Measurements from ENCODE around the gene FAM83C. TPM values are rescaled to one million over a fixed set of nuclear protein-coding genes. Genes with fewer than 3 reads are reported as not detected.
"Not testable (repeated sequence)": the region's sequence is repeated elsewhere in the genome, so short reads cannot be mapped to it uniquely, and the experiment has no call there.

The FAM83C gene
- total and polyA plus RNA-seq, 7 donors: under 0.01 to 0.03 TPM; not detected in 5

GRCh38 chr20:35319192-35319870 is 27.1 kb upstream of the FAM83C start:
- Histone ChIP-seq H3K36me3 (no peaks in the 10 kb centered on the region), H3K4me1 (peaks cover 0 to 59% (median 57%) of the 10 kb centered on the region in 4 donors), H3K9me3 (no peaks in the 10 kb centered on the region), H3K27me3 (no peaks in the 10 kb centered on the region), H3K4me3 (no peak overlapping the region), H3K27ac (peak overlapping the region in 3 of 4 donors; percentile 69 to 80 (median 80))
- 22 to 56% methylated on average over 5 of the region's 5 CpGs for WGBS, 2 donors
- no peak for TF ChIP-seq POLR2A (IDR thresholded peaks at IDR 0.05)
- TF ChIP-seq POLR2AphosphoS5 (IDR thresholded peaks at IDR 0.05): no peak
- no peak for TF ChIP-seq EP300 (IDR thresholded peaks at IDR 0.05)
- no peak for TF ChIP-seq CTCF (IDR thresholded peaks at IDR 0.05)
- DNase-seq: no peak
- intact Hi-C loops (cut with DNase I): no loop called here

- Histone ChIP-seq H3K4me3 (no peak overlapping the region), H3K27ac (peak overlapping the region in 3 of 4 donors; percentile 69 to 80 (median 80)), H3K27me3 (no peaks in the 10 kb centered on the region), H3K9me3 (no peaks in the 10 kb centered on the region), H3K4me1 (peaks cover 0 to 59% (median 57%) of the 10 kb centered on the region in 4 donors), H3K36me3 (no peaks in the 10 kb centered on the region)
- DNase-seq: no peak
- WGBS, 2 donors: 18 to 71% methylated on average over 6 of the region's 6 CpGs
- intact Hi-C loops (cut with DNase I): no loop called here
- no peak for TF ChIP-seq EP300 (IDR thresholded peaks at IDR 0.05)
- TF ChIP-seq POLR2AphosphoS5 (IDR thresholded peaks at IDR 0.05): peak in 2 of 4 donors; percentile 20 to 33
- peak in 1 of 2 donors; percentile 11 for TF ChIP-seq POLR2A (IDR thresholded peaks at IDR 0.05)
Observed at GRCh38 chr20:35318502-35319157, 26.4 kb upstream of the FAM83C start.

- TF ChIP-seq EP300 (IDR thresholded peaks at IDR 0.05) (no peak), POLR2A (IDR thresholded peaks at IDR 0.05) (no peak), POLR2AphosphoS5 (IDR thresholded peaks at IDR 0.05) (no peak), CTCF (IDR thresholded peaks at IDR 0.05) (no peak)
- 75 to 90% methylated on average over 5 of the region's 5 CpGs for WGBS, 2 donors
- Histone ChIP-seq H3K36me3 (no peaks in the 10 kb centered on the region), H3K4me1 (peaks cover 0 to 59% (median 57%) of the 10 kb centered on the region in 4 donors), H3K4me3 (no peak overlapping the region), H3K27me3 (no peaks in the 10 kb centered on the region), H3K9me3 (no peaks in the 10 kb centered on the region), H3K27ac (peak overlapping the region in 3 of 4 donors; percentile 69 to 80 (median 80))
- intact Hi-C loops (cut with DNase I): no loop called here
- no peak for DNase-seq
Observed at GRCh38 chr20:35317416-35318210, 25.4 kb upstream of the FAM83C start.

- Histone ChIP-seq H3K4me1 (peaks cover 0 to 59% (median 57%) of the 10 kb centered on the region in 4 donors), H3K27ac (peak overlapping the region in 3 of 4 donors; percentile 69 to 80 (median 80)), H3K27me3 (no peaks in the 10 kb centered on the region), H3K9me3 (no peaks in the 10 kb centered on the region), H3K4me3 (no peak overlapping the region), H3K36me3 (no peaks in the 10 kb centered on the region)
- 93 to 94% methylated on average over 2 of the region's 2 CpGs for WGBS, 2 donors
- TF ChIP-seq POLR2AphosphoS5 (IDR thresholded peaks at IDR 0.05) (no peak), CTCF (IDR thresholded peaks at IDR 0.05) (no peak), EP300 (IDR thresholded peaks at IDR 0.05) (no peak), POLR2A (IDR thresholded peaks at IDR 0.05) (no peak)
- intact Hi-C loops (cut with DNase I): no loop called here
- DNase-seq: no peak
Observed at GRCh38 chr20:35316086-35316485, 23.9 kb upstream of the FAM83C start.

GRCh38 chr20:35315632-35316020 is 23.4 kb upstream of the FAM83C start:
- peak overlapping the region in 3 of 4 donors; percentile 69 to 80 (median 80) for H3K27ac ChIP-seq
- DNase-seq; H3K27me3 ChIP-seq; H3K36me3 ChIP-seq; intact Hi-C loops (cut with DNase I); H3K4me3 ChIP-seq; H3K9me3 ChIP-seq: not testable (repeated sequence)
- H3K4me1 ChIP-seq: peaks cover 0 to 58% (median 54%) of the 10 kb centered on the region in 4 donors
- 94 to 96% methylated on average over 7 of the region's 7 CpGs for WGBS, 2 donors
